NCI-H2171 treated with DMSO at 0.1 percent for 48 hours (cell line): ENCODE measurements around the gene POLR3K.
A peak's percentile ranks its signal among the peaks of the same experiment; 100 is the strongest.

Experiments
- DNase-seq: peaks from one replicate; lab custom pipeline; 2025; lab: John Stamatoyannopoulos, UW

Gene POLR3K

DNA sequence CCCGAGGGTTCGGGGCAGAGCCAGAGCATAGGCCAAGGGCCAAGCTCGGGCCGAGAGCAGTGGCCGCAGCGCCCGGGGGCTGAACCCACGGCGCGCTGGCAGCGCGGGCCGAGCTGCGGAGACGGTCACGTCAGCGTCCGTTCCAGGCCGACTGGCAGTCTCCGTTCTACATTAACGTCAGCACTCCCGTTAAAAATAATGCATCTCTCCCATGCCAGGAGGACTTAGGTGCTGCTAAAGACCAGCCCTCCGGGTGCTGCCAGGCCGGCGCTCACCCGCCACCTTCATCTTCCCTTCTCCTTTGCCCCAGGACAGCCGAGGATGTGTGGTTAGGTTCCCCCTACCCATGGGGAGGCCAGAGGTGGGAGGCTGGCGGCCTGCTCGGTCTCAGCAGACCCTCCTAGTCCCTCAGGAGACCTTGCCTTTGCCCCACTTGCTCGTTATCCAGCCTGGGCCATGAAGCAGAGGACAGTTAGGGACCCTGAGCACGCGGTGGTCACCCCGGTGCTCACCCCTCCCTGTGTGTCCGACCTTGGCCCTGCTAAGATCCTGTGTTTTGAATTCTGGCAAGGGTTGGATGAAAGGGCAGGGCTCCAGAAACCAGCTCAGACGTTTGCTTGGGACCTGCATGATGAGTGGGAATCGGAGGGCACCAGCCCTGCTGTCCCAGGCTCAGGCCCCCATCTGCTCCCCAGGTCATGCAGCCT lies 25.2 kb upstream of the POLR3K start:
- DNase-seq, result peak; percentile 7

DNA sequence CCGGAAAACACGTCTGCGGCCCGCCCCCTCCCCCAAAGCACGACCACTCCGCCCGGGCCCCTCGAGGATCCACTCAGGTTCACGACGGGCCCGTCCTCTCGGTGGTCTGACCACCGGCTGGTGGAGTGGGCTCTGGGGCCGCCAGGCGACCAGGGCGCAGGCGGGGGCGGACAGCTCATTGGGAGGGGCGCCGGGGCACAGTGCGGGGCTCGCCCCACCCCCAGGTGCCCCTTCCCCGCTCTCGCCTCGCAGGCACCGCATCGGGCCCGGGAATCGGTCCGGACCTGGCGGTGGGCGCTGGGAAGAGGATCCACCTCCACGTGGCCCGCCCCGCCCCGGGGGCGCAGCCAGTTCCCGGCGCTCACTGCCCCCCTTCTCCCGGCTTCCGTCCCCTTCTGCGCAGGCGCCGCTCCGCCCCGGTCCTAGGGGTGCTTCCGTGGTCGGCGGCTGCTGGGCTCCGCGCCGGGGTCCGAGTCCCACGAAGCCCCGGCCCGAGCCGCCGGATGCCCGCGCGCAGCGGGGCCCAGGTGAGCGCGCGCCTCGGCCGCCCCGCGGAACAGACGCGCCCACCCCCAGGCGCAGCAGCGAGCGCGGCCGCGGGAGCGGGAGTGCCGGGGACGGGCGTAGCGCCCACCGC lies 24.5 kb upstream of the POLR3K start, which contains the start of gene MPG:
TSS of gene MPG (plus strand) at position 419 of the 637 bp plus-strand sequence. CDS start at position 504, 85 bp downstream.
- DNase-seq, result peak; percentile 51

DNA sequence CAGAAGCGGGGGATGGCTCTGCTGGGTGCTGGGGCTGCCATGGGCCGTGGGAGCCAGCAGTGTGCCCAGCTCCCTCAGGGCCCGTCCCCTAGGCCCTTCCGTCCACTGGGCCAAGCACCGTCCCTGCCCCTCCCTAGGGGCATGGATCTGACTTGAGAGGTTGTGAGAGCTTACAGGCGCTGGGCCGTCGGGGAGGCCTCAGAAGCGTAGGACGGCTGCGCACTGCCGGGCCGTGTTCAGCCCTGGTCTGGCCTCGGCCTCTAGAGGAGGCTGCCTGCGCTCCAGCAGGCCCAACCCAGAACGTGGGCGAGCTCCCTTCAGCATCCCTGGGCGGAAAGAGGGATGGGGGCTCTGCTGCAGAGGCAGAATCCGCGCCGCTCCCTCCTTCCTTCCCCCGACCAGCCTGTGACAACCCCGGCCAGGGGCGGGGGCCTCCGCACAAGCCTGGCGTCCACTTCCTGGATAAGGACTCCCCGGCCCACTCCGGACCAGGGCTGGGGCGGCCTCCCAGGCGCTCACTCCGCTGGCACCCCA lies 23.9 kb upstream of the POLR3K start:
- no peak for DNase-seq

DNA sequence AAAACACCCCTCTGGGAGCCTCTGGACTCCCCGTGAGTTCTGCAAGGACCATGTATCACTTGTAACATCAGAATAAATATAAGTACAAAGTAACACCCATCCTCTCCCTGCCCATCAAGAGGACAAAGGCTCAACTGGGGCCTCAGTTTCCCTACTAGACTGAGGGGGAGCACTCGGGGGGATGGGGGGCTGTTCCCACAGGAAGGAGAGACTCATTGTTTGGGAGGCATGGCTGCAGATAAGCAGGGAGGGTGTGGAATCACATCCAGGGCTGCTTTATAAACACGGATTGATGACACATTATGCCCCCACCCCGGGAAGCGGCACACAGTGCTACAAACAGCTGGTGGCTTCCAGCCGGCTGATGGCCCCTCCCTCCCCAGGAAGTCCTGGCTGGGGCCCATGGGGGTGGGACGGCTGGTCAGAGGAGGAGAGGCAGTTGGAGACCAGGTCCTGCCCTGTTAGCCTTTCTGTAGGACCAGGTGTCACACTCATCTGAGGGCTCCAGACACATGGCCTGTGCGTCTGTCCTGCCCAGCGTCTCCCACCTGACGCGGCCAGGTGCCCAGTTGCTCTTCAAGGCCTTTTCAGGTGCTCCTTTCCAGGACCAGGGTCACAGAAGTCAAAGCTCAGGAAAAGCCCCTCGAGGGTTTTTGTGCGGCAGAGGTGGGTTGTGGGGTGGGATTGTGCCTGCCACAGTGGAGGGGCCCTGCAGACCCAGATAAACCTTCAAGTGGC lies 23.3 kb upstream of the POLR3K start:
- no peak for DNase-seq

DNA sequence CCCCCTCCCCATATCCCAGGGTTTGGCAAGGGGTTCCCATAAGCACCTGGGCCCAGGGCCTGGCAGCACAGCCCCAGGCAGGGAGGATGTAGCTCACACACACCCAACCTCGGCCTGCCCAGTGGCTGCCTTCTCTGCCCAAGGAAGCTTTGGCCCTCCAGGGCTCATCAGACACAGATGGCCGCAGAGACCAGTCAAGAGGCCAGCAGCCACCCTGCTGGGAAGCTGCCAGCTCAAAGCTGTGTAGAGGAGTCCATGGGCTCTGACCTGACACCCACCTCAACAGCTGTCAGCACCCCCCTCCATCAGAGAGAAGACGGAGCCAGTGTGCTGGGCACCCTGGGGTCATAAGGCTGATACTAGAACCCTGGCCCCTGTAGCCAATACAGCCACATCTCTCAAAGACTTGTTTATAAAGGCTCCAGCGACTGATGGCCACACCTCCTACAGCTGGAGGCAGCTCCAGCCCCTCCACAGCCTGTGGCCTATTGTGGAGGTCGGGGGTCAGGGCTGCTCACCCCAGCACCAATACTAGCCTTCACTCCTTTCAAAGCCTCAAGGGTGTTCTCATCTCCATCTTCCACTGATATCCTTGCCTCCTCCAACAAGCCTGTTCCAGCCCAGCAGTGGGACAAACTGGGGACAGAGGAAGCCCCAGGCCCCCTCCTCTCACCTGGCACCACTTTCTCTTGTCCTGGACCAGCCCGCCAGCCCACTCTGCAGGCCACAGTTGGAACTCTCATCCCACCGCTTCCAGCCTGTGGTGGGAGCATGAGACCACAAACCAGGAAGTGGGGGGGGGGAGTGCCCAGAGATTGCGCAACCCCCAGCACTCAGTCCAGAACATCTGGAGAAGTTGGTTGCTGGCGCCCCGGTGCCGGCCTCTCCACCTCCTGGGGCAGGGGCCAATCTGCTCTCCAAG lies 22.4 kb upstream of the POLR3K start:
- DNase-seq, result no peak

DNA sequence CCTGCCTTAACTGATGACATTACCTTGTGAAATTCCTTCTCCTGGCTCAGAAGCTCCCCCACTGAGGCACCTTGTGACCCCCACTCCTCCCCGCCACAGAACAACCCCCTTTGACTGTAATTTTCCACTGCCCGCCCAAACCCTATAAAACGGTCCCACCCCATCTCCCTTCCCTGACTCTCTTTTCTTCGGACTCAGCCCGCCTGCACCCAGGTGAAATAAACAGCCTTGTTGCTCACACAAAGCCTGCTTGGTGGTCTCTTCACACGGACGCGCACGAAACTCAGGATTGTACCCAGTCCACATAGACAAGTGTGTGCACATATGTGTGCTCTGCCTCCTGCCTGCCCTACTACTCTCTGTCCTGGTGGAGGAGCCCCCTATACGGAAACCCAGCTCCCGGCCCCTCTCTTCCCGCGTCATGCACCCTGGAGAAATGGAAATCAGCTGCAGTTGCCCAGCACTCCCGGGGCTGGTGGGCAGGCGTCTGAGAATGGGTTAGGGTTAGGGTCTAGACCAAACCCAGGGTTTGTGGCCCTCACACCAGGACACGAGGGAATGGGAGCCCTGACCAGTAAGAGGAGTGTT lies 21.4 kb upstream of the POLR3K start:
- no peak for DNase-seq

DNA sequence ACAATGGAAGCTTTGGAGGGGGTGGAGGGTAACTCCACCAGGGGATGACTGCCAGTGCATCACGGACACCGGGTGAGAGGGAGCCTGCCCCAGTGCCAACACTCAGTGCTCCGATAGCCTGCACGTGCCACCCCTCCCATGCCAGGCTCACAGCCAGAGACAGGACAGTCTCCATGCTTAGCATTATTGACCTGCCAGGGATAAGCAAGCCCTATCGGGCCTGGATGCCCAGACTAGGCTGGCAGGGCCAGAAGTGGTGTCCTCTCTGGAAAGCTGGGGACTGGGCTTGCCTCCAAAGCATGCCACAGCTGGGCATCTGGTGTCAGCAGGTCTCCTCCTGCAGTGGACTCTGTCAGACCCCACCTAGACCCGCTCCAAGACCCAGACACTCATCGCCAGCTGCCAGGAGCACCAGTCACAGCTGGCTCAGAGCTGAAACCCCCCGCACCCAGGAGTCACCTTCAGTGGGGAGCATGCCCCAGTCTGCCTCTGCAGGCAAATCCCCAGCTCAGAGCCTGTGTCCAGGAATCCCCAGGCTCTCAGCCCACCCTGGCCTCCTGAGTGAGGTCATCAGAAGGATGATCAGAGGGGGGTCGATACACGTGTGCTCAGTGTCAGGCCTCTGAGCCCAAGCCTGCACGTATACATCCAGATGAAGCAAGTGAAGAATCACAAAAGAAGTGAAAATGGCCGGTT lies 20.8 kb upstream of the POLR3K start:
- no peak for DNase-seq

DNA sequence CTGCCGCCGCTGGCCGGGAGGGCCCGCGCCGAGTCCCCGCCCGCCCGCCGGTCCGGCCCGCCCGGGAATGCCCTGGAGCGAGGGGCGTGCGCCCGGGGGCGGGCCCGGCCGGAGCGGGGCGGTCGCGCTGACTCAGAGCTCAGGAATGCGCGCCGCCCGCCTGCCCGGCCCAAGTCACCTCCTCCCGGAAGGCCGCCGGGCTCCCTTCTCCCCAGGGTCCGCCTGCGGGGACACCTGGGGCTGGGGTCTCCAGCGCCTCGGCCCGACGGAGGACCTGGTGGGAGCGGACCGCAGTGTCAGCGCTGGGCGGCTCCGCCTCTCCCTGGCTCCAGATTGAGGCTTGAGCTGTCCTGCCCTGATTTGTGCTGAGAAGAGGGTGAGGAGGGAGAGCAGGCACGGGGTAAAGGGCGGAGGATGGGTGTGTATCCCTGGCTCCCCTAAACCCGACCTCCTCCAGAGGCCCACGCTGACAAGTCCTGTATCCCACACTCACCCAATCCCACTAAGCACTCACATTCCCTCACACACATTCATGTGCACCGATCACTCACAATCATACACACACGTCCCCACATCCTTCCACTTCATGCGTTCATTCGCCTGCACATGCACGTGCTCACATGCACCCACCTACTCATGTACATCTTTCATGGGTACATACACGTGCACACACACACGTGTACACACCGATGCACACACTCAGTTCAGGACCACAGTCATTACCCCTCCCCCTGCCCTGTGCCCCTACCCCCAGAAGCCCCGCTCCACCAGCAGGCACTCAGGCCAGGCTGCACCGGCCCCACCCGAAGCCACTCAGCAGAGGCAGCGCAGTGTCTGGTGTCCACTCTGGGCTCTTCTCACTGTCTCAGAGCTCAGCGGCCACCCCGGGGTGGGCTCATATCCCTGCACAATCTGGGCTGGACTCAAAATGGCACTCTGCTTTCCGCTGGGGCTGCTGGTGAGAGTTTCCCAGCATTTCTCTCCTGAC lies 19.4 kb upstream of the POLR3K start, which contains the start of gene RHBDF1:
TSS of gene RHBDF1 (minus strand) at position 71 of the 988 bp plus-strand sequence. CDS start 7,616 bp downstream, outside the sequence.
- no peak for DNase-seq

DNA sequence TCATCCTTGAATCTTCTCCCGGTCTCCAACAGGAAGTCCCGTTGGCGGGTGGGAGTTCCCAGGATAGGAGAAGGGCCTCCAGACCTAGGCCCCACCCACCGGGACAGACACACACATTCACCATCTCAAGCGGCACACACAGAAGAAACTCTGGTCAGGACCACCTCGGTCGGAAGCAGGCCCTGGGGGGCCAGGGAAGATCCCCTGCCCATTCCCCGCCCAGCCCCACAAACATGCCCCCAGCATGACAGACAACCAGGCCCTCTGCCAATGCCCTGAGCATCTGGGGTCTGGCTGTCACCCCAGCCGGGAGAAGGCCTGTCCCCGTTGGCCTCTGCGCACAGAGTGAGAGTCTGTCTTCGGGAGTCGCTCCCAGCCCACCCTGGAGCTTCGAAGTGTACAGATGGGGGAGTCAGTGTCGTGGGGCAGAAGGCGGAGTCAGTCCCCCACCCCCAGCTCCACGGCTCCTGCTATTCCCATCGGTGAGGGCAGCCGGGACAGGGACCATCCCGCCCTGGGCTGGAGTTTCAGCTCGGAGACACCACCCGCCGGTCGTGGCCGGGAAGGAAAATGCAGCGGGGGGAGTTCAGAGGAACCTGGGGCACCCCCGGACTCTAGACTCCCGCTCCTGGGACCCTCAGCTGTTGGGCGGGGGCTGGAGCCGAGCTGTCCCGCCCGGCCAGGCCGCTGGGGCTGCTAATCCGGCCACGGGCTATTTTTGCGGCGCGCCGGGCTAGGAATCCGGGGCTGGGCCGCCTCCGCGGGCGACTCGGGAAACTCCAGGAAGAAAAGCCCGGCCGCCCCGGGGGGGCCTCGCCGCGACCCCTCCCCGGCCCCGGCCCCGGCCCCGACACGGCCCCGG lies 18.4 kb upstream of the POLR3K start:
- DNase-seq, result no peak

DNA sequence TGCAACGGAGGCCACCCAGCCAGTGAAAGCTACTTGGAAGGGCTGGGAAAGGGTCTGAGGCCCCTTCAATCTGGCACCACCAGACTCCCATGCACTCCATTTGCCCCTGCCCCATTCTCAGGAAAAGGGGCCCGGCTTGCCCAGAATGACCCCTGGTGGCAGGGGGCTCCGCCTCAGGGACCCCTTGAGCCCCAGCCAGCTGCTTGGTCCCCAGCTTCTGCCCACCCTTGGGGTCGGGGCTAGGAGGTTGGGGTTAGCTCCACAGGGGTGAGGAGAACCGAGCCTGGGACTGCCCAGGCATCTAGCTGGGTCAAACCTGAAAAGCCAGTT lies 17.8 kb upstream of the POLR3K start:
- DNase-seq, result no peak

DNA sequence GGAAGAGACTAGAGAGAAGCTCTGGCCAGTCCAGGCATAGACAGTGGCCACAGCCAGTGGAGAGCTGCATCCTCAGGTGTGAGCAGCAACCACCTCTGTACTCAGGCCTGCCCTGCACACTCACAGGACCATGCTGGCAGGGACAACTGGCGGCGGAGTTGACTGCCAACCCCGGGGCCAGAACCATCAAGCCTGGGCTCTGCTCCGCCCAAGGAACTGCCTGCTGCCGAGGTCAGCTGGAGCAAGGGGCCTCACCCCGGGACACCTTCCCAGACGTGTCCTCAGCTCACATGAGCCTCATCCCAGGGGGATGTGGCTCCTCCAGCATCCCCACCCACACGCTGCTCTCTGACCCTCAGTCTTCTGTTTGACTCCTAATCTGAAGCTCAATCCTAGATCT lies 15.8 kb upstream of the POLR3K start:
- no peak for DNase-seq

DNA sequence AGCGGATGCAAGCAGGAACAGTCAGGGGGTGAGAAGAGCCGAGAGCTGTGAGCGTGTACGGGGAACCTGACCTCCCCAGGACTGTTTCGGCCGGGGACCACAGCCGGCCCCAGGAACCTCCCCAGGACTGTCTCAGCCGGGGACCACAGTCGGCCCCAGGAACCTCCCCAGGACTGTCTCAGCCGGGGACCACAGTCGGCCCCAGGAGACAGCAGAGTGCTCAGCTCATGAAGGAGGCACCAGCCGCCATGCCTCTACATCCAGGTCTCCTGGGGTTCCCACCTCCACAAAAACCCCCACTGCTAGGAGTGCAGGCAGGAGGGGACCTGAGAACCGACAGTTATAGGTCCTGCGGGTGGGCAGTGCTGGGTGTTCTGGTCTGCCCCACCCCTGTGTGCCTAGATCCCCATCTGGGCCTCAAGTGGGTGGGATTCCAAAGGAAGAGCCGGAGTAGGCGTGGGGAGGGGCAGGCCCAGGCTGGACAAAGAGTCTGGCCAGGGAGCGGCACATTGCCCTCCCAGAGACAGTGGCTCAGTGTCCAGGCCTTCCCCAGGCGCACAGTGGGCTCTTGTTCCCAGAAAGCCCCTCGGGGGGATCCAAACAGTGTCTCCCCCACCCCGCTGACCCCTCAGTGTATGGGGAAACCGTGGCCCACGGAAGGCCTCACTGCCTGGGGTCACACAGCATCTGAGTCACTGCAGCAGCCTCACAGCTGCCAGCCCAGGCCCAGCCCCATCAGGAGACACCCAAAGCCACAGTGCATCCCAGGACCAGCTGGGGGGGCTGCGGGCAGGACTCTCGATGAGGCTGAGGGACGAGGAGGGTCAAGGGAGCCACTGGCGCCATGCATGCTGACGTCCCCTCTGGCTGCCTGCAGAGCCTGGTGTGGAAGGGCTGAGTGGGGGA lies 14.7 kb upstream of the POLR3K start:
- no peak for DNase-seq

DNA sequence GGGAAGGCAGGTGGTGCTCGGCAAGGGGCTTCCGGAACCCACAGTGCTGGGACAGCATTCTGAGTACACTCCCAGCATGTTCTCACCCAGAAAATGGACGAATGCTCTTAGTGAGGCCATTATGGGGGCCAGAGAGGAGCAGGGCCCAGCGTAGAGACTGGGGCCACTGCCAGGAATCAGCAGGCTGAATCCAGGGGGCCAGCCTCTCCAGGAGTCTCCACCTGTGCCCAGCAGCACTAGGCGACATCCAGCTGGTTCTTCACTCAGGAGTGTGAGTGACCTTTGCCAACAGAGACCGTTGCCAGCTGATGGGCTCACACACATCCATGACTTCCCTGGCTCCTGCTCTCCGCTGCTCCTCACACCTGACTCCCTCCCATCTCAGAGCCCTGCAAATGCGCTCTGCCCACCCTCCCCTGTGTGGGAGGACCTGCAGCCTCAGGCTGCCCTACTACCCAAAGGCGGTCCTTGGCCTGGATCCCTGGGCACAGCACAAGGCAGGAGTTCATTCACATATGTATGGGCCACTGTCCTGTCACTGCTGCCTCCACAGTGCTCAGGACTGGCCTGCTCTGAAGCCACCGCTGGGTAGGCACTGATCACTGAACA lies 13.9 kb upstream of the POLR3K start:
- DNase-seq, result no peak

DNA sequence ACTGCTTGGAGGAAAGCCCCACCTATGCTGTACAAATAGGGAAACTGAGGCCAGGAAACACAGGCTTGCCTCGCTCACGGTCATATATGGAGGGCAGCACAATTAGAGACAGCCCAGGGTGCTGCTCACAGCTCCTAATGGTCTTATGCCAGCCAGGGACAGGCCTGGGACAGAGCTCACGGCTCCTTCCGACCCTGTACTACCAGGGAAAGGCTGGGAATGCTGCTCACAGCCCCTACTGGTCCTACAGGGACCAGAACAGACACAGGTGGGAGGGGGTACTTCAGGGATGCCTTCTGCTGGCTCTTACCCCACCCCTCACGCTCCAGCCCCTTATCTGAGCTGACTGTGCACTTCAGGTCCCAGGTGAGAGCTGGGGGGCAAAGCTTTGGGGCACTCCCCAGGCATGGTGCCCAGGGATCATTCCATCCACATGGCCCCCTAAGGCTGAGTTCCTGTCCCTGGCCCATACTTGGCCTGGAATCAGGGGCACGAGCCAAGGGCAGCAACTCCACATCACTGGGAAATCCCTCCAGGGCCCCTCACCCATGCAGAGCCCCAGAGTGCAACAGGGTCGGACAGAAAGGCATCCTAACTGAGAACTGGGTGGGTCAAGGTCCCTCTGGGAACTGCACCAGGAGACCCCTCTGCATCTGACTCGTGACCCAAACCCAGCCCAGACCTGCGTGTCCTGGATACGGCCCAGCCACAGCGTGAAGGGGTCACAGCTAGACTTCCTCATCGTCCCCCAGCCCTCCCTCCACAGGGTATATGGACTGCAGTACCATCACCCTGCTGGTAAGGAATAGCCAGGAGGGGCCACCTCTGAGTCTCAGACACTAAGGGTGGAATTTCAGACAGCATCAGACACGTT lies 13.1 kb upstream of the POLR3K start:
- DNase-seq, result no peak

DNA sequence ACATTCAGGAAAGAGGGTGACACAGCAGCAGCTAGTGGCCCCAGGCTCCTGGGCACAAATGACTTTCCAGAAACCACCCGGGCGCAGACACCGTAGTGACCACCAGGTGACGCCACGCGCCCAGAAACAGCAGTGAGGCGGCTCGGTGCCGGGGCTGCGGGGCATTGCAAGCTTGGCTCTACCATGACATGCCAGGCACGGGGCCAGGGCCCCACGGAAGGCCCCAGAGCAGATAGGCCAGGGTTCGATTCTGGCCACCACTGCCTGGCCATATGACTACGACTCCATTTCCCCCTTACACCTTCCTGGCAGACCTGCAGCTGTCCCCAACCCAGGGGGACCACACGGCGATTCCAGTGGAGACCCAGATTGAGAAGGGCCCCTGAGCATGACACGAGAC lies 12.3 kb upstream of the POLR3K start:
- peak; percentile 61 for DNase-seq

DNA sequence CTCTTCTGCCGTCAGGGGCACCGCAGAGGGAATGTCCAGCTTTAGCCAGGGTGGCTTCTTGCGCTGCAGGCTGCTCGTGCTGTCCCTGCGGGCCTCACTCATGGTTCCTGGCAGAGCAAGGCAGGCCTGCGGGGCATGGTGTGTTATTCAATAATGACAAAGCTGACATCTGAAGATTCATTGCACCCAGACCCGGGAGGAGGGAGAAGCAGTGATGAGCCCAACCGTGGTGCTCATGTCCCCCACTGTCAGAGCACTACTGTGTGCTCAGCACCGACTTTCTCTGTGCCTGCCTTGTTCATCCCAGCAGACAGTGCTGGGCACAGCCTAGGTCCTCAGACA lies 11.5 kb upstream of the POLR3K start:
- no peak for DNase-seq
